ENCODE measurements around the gene DTNA.
A peak's percentile ranks its signal among the peaks of the same experiment; 100 is the strongest.

DTNA gene

DNA sequence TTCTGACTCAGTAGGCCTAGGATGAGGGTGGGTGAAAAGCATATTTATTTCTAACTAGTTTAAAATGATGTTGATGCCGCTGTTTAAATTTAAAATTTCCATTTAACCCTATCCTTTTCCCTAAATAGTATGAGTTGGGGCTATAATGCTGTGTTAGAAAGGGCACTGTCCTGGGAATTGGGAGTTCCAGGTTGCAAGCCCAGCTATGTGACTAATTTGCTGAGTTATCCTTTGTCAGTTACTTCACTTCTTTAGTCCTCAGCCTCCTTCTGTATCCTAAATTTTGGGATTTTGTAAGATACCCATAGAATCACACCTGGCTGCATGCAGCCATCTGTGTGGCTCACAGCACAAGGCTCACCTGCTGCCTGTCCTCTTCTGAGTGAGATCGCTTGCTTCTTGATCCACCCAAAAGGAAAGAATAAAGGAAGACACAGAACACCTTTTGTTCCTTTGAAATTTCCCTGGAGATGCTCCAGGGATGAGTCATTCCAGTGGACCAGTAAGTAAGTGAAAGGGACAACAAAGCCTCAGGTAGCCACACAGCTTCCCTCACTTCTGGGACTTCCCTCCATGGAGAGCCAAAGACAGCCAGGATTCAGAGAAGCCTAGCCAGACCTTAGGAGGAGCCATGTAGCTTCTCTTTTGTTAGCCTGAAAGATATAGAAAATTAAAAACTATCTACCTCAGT, 97.2 kb downstream of the DTNA start:
- no peak for DNase-seq (ENCODE audit: low spot score)

GRCh38 chr18:34808389-34808788, 98.3 kb downstream of the DTNA start:
- no peak for DNase-seq (ENCODE audit: low spot score)

- peak; percentile 15 for DNase-seq (ENCODE audit: low spot score)
These were observed 99.5 kb downstream of the DTNA start for GRCh38 chr18:34809451-34810072.

DNA sequence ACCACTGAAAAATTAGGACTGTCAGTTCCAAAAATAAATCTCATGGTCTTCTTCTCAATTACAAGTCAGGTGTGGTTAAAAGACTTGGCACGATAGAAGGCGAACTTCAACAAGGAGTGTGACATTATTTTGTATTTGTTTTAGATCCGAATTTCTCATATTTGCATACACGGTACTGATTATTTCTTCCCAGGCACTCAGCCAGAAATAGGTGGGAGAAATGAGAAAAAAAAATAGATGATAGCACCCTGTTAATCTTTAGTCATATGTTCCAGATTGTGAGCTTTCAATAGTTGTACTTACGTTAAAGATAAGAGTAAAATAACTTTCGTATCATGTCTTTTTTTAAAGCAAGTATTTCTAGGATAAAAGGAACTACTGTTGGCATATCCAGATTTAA, 106.1 kb downstream of the DTNA start:
- no peak for DNase-seq (ENCODE audit: low spot score)

DNA sequence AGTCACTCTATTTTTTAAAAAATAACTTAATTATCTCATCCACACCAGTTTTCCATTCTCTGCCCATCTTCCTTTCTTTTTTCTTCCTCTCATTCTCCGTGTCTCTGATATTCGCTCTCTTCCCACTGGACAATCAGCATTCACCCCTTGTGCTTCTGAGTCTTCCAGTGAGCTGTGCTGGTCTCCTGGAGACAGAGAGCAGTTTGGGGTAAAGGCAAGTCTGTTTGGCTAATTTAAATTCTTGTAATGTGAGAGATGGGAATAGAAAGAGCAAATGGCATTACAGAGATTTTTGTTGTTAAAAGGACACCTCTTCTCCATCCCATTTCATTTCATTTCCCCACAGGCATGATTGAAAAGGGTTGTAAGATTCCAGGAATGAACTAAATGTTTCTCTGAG, 107.5 kb downstream of the DTNA start:
- no peak for DNase-seq (ENCODE audit: low spot score)

GRCh38 chr18:34818064-34818463, 108.0 kb downstream of the DTNA start:
- DNase-seq (ENCODE audit: low spot score), result no peak

DNA sequence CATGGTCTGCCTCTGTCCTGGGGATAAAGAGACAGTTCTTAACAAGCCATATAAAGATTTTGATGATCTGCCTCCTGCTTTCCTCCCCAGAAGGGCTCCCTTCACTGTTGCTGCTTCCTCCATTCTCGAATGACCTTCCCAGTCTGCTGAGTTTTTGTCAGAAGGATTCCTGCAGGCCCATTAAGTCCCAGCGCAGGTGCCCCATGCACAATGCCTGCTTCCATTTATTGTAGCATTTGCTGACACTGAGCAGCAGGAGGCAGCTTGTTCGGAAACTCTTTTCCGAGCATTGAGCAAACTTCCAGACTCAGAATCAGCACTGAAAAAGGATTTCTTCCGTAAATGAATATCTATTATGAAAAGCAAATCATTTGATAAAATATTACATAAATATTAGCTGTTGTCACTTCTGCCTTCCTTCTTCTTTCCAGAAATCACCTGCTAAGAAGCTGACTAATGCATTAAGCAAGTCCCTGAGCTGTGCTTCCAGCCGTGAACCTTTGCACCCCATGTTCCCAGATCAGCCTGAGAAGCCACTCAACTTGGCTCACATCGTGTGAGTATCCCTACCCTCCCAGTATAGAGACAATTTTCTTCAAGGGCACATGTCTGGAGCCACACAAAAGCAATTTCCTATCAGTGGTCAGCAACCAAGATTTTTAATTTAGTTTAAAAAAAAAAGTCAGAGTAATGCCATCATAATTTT, 110.4 kb downstream of the DTNA start:
- DNase-seq (ENCODE audit: low spot score), result no peak

GRCh38 chr18:34821669-34822210, 111.6 kb downstream of the DTNA start:
- no peak for DNase-seq (ENCODE audit: low spot score)

GRCh38 chr18:34828093-34828492, 118.0 kb downstream of the DTNA start:
- no peak for DNase-seq (ENCODE audit: low spot score)

- DNase-seq (ENCODE audit: low spot score), result no peak
These were observed 124.8 kb downstream of the DTNA start for GRCh38 chr18:34834897-34835296.

DNA sequence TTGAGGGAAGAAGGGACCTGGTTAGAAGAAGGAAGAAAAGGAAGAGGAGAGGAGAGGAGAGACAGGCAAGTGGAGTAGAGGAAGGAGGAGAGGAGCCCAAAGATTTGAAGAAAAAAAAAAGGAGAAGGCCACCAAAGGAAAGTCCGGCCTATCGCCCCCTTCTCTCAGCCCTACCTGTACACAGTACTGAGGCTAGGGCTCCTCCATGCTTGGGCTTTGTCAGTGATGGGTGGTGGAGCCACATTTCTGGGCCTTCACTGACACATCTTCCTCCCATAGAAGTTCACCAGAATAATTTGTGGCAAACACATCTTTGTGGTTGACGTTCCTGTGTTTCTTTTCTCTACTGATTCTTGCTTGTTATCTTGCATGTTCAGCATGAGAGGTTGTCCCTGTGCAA, 125.4 kb downstream of the DTNA start:
- no peak for DNase-seq (ENCODE audit: low spot score)

- DNase-seq (ENCODE audit: low spot score), result no peak
These were observed 127.7 kb downstream of the DTNA start for GRCh38 chr18:34837769-34838272.

DNA sequence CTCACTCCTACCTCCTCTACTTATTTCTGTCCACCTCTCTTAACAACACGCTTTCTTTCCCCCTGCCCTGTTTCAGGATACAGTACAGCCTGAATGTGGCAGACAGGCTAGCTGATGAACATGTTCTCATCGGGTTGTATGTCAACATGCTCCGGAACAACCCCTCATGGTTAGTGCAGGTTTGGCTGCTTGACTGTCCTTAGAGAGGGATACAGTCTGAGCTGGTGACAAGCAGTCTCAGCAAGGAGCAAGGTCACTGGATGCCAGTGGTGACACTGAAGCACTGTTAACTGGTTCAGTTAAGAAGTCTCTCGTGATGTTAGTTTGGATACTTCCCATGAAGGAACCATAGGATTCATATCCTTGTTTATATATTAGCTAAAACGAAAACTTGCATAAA, 128.6 kb downstream of the DTNA start:
- no peak for DNase-seq (ENCODE audit: low spot score)

GRCh38 chr18:34840256-34840826, 130.2 kb downstream of the DTNA start:
- DNase-seq (ENCODE audit: low spot score), result no peak

DNA sequence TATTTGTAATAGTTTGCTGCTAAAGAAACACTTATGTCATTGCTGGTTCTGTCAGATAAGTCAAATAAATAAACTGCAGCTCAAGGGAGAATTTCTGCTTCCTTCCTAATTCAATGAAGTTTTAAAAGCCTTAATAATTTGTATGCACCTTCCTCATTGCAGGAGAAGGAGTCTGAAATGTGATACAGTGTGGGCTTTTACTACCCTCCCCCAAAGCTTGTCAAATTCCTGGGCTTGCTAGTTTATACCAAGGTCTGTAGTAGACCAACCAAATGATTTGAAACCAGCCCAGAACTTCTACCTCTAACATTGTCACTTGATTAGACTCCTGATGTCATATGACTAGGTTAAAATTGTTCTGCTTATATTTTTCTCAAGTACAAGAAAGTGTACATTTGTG, 131.8 kb downstream of the DTNA start:
- no peak for DNase-seq (ENCODE audit: low spot score)

DNA sequence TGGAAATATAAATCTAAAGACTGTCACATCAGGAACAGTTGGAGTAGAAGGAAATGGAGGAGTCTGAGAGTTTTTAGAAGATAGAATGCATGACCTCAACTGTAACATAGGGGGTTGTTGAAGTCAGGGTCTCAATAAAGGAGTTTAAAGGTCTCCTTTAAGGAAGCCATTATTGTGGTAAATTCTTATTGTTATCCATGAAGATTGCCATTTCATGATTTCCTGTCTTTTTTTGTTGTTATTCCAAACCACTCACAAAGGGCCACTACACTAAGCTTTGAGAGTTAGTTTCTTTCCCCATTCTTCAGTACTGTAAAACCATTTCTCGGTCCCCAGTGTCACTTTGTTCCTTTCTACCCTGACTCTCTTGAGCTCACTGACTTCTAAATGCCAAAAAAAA, 134.0 kb downstream of the DTNA start:
- DNase-seq (ENCODE audit: low spot score), result no peak

DNA sequence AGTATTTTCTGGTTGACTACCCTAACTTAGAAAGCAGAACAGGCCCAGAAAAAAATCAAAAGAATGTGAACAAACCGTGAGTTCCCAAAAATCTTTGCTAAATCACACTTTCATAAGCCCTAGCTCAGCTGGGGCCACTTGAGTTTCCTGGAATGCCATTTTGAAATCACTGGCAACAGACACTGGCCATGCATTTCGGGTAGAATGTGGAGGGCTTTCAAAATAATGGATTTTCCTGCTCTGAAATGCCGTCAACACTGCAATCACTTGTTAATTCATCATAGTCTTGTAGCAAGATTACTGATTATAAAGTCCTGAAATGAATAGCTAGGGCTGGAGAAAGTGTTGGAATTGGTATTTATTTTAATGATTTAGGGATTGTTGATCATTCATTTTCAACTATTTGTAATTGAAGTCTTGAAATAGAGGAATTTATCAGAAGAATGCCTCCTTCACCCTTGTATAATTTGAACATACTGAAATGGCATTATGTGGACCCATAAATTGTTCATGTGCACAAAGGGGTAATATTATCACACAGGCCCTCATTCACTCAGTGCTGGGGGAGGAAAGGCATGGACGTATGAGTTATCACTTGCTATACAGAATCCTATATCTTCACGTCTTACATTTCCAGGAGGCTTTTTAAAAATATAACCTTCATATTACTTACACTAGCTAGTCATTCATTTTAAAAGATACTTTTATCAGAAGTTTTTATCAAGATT, 134.8 kb downstream of the DTNA start:
- no peak for DNase-seq (ENCODE audit: low spot score)

DNA sequence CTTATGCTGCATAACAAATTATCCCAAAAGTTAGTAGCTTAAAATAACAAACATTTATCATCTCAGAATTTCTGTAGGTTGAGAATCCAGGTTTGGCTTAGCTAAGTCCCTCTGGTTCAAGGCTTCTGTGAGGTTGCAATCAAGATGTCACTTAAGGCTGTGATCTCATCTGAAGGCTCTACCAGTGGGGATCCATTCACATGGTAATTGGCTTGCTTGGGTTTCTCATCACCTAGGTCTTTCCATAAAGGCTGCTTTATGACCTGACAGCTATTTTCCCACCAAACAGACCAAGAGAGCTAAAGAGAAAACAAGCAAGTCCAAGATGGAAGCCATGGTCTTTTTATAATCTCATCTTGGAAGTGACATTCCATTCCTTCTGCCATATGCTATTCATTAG, 137.3 kb downstream of the DTNA start:
- DNase-seq (ENCODE audit: low spot score), result no peak

GRCh38 chr18:34848156-34848555, 138.1 kb downstream of the DTNA start:
- DNase-seq (ENCODE audit: low spot score), result no peak

- no peak for DNase-seq (ENCODE audit: low spot score)
These were observed 138.6 kb downstream of the DTNA start for GRCh38 chr18:34848695-34849094.

DNA sequence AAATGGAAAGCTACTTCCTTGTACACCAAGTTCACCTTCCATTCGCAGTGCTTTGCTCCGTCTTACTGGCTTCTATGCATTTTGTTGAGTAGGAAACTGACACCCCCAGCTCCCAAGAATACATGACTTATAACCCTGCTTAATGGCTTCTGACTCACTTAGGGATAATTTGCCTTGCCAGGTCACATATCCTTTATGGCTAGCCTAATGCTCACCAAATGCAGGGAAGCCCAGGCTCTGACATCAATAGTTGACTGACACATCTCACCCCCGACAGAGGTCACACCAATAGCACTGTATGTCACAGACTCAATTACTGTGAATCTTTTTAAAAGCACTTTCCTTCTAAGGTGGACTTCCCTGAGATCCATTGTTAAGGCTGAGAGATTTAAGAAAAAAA, 147.2 kb downstream of the DTNA start:
- DNase-seq (ENCODE audit: low spot score), result no peak

GRCh38 chr18:34858188-34858587, 148.1 kb downstream of the DTNA start:
- DNase-seq (ENCODE audit: low spot score), result no peak
